Transverse colon (tissue), 4 donors: ENCODE measurements around the gene PTK7.

ENCODE experiments used
- POLR2AphosphoS5 ChIP-seq, 3 donors: sonication (generic); formaldehyde crosslinking; IDR thresholded peaks; one replicate each; pipeline ENCODE4 v1.6.1; 2016; ENCODE audit warnings: antibody characterized with exemption in 3 of 3
- TF ChIP-seq, protein P1 (sequence below), 5 experiments: fragments of 200-600 bp in 3 of 5; fragments of 450-650 bp in 2 of 5; sonication (generic) in 3 of 5; IDR thresholded peaks; 1 replicate in 2 of 5; 2 replicates in 3 of 5; pipeline ENCODE4 v1.5.1; 2016 to 2017; ENCODE audit warnings: antibody characterized with exemption in 5 of 5, inconsistent platforms in 3 of 5, mild to moderate bottlenecking in 2 of 5, moderate library complexity in 1 of 5

DNA sequence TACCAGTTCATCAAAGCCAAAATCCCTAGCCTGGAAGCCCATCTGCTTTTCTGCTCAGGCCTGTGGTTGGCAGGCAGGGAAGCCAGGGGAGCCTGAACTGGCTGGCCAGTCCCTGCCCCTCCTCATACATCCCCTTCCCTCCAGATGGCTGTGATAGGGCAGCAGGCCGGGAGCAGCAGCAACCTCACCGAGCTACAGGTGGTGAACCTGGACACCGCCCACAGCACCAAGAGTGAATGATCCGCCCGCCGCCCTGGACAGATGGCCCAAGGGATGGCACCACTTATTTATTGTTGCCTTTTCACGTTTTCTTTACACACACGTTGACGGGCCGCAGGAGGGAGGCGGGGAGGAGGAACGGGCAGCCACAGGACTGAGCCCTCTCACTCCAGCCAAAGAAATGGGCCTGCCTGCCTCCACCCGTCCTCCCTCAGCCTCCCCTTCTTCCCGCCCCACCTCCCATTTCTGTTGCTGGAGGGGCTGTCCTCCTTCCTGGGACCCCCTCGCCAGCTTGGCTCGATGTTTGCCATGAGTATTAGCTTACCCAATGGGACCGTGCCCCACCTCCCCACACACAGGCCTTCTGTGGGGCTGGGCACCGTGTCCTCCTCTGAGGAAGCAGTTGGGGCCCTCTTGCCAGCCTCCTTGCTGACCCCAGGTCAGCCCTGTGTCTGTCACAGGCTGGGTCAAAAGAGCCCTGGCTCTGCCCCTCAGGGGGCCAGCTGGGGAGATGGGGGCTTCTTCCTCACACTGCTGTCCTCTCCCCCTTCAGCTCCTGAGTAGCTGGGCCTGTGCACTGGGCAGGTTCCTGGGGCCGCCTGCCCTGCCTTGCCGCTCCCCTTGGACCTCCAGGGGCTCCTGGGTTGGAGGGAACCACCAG, 103.1 kb downstream of the PTK7 start:
- TF ChIP-seq, protein P1, sequence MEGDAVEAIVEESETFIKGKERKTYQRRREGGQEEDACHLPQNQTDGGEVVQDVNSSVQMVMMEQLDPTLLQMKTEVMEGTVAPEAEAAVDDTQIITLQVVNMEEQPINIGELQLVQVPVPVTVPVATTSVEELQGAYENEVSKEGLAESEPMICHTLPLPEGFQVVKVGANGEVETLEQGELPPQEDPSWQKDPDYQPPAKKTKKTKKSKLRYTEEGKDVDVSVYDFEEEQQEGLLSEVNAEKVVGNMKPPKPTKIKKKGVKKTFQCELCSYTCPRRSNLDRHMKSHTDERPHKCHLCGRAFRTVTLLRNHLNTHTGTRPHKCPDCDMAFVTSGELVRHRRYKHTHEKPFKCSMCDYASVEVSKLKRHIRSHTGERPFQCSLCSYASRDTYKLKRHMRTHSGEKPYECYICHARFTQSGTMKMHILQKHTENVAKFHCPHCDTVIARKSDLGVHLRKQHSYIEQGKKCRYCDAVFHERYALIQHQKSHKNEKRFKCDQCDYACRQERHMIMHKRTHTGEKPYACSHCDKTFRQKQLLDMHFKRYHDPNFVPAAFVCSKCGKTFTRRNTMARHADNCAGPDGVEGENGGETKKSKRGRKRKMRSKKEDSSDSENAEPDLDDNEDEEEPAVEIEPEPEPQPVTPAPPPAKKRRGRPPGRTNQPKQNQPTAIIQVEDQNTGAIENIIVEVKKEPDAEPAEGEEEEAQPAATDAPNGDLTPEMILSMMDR (IDR thresholded peaks at IDR 0.05), result no peak
- no peak for TF ChIP-seq POLR2AphosphoS5 (IDR thresholded peaks at IDR 0.05)
